ENCODE data around the gene BEND6. TPM values are rescaled to one million over a fixed set of nuclear protein-coding genes. Genes with fewer than 3 reads are reported as not detected.

BEND6 gene
- total RNA-seq, 4 donors from 2014 or later = not detected

DNA sequence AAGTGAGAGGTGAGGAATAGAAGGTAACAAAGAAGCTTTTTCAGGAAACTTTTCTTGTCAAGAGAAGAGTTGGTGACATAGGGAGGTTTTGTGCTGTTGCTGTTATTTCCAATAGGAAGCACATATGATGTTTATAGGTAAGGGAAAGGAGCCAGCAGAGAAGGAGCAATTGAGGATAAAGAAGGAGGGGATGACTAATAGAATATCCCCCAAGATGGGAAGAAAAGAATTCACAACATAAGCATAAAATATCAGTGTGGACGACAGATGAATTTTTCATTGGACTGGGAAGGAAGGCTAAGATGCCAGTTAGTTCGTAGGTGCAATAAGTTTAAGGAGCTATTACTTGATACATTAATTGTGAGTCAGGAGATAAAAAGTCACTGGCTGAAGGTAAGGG lies 8.5 kb upstream of the BEND6 start:
- H3K4me1 ChIP-seq = no peaks in the 10 kb centered on the region
- no peak for DNase-seq
- H3K4me3 ChIP-seq = no peak overlapping the region
- H3K36me3 ChIP-seq = no peaks in the 10 kb centered on the region
- no peaks in the 10 kb centered on the region for H3K9me3 ChIP-seq
- no peaks in the 10 kb centered on the region for H3K27me3 ChIP-seq
- no peak overlapping the region for H3K27ac ChIP-seq
- TF ChIP-seq, protein P1, sequence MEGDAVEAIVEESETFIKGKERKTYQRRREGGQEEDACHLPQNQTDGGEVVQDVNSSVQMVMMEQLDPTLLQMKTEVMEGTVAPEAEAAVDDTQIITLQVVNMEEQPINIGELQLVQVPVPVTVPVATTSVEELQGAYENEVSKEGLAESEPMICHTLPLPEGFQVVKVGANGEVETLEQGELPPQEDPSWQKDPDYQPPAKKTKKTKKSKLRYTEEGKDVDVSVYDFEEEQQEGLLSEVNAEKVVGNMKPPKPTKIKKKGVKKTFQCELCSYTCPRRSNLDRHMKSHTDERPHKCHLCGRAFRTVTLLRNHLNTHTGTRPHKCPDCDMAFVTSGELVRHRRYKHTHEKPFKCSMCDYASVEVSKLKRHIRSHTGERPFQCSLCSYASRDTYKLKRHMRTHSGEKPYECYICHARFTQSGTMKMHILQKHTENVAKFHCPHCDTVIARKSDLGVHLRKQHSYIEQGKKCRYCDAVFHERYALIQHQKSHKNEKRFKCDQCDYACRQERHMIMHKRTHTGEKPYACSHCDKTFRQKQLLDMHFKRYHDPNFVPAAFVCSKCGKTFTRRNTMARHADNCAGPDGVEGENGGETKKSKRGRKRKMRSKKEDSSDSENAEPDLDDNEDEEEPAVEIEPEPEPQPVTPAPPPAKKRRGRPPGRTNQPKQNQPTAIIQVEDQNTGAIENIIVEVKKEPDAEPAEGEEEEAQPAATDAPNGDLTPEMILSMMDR (IDR thresholded peaks at IDR 0.05) = no peak
- TF ChIP-seq POLR2A (IDR thresholded peaks at IDR 0.05) = no peak

DNA sequence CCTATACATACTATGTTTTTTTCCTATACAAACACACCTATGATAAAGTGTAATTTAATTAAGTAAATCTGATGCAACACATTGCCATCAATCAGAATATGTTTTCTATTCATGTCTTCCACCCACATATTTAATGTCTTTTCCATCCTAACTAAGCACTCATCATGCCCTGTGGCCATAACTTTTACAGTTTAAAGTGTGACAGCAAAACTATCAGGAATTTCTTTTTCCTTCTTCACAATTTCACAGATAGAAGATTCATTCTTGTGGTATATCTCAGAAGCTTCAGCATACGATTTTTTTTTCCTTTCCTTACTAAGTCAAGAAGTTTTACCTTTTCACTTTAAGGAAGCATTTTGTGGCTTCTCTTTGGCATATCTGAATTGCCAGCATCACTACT lies 7.0 kb upstream of the BEND6 start:
- no peak overlapping the region for H3K27ac ChIP-seq
- H3K36me3 ChIP-seq = no peaks in the 10 kb centered on the region
- H3K4me1 ChIP-seq = no peaks in the 10 kb centered on the region
- TF ChIP-seq POLR2A (IDR thresholded peaks at IDR 0.05) = no peak
- TF ChIP-seq, protein P1 (IDR thresholded peaks at IDR 0.05) = no peak
- H3K27me3 ChIP-seq = no peaks in the 10 kb centered on the region
- H3K4me3 ChIP-seq = no peak overlapping the region
- no peak for DNase-seq
- no peaks in the 10 kb centered on the region for H3K9me3 ChIP-seq

DNA sequence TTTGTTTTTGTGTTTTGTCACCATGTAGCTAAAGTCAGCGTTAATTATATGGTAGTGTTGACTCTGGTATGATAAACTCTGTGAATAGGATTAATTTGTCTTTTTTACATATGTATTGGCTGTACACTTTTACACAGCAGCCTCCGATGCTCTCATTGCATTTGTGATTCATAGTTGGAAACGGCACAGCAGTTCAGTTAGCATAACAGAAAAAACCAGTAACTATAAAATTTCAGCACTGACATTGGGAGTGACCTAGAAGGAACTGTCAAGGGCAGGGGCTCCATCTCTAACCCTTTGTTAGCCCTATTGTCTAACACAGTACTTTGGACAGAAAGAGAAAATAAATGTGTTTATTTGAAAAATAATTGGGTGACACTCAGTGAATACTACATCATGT lies 5.6 kb upstream of the BEND6 start:
- Histone ChIP-seq H3K36me3 (no peaks in the 10 kb centered on the region), H3K27me3 (no peaks in the 10 kb centered on the region), H3K27ac (no peak overlapping the region), H3K4me1 (peaks cover 0 to 13% (median 3%) of the 10 kb centered on the region in 4 donors), H3K9me3 (no peaks in the 10 kb centered on the region), H3K4me3 (no peak overlapping the region)
- no peak for DNase-seq
- TF ChIP-seq POLR2A (IDR thresholded peaks at IDR 0.05) = no peak
- TF ChIP-seq, protein P1 (IDR thresholded peaks at IDR 0.05) = no peak

- no peak for TF ChIP-seq POLR2A (IDR thresholded peaks at IDR 0.05)
- TF ChIP-seq, protein P1 (IDR thresholded peaks at IDR 0.05) = no peak
- no peak for DNase-seq
- no peaks in the 10 kb centered on the region for H3K27me3 ChIP-seq
- no peak overlapping the region for H3K4me3 ChIP-seq
- H3K4me1 ChIP-seq = peaks cover 0 to 14% (median 5%) of the 10 kb centered on the region in 4 donors
- H3K27ac ChIP-seq = no peak overlapping the region
- no peaks in the 10 kb centered on the region for H3K36me3 ChIP-seq
- no peaks in the 10 kb centered on the region for H3K9me3 ChIP-seq
Observed at GRCh38 chr6:56949925-56950495, 4.9 kb upstream of the BEND6 start.

DNA sequence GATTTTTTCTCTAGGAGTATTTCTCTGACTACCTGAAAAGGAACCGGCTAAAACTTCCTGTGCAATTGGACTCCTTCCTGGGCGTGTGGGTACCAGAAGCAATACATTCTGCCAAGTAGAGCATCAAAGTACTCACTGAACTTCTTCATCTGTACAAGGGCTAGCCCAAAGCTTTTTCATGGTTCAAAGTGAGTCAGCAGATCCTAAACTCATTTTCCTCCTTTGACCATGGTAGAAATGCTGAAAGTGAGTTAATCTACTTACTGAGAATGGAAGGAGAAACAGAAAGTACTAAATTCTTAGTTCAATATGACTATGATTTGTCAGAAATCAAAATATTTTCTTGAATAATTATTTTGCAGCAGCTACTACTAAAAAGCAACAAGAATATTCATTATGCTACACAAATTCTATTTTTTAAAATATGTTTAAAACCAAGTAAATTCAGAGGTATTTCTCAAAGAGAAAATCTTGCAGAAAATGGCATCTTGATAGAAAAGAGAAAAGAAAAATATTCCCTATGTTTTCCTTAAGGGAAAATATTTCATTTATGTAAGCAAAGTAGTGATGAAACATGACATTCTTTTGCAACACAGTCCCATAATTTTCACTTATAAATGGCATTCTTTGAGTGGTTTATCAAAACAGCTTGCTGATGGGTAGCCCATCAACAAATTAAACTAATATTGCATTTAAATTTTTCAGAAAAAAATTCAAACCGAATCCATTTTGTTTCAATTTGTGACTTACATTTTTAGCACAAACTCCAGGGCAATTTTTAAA lies 3.7 kb upstream of the BEND6 start:
- Histone ChIP-seq H3K4me1 (peaks cover 0 to 22% (median 5%) of the 10 kb centered on the region in 4 donors), H3K9me3 (no peaks in the 10 kb centered on the region), H3K36me3 (no peaks in the 10 kb centered on the region), H3K27me3 (no peaks in the 10 kb centered on the region), H3K27ac (no peak overlapping the region), H3K4me3 (no peak overlapping the region)
- DNase-seq = no peak
- no peak for TF ChIP-seq POLR2A (IDR thresholded peaks at IDR 0.05)
- TF ChIP-seq, protein P1 (IDR thresholded peaks at IDR 0.05) = no peak
